UCSD-AML1 (cell line): Measurements from ENCODE around the gene CYB561D2.

Experiments used
- DNase-seq: peaks from one replicate; lab custom pipeline; 2025; ENCODE audit not compliant: unreplicated experiment; lab: John Stamatoyannopoulos, UW

The CYB561D2 gene

DNA sequence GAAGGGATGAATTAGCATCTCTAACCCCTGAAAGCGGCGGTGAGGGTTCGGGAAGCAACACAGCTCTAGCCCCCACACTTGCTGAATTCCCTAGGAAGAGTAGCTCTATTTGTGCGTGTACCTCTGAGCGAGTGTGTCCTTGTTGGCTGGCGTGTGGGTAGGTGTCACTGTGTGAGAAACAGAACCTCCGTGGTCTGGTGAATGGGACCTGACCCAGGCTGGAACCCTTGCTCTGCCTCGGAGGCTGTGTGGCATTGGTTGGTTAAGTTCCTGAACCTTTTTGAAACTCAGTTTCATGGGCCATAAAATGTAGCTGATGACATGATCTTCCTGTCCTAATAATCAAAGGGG lies 9.1 kb downstream of the CYB561D2 start:
- DNase-seq = no peak

DNA sequence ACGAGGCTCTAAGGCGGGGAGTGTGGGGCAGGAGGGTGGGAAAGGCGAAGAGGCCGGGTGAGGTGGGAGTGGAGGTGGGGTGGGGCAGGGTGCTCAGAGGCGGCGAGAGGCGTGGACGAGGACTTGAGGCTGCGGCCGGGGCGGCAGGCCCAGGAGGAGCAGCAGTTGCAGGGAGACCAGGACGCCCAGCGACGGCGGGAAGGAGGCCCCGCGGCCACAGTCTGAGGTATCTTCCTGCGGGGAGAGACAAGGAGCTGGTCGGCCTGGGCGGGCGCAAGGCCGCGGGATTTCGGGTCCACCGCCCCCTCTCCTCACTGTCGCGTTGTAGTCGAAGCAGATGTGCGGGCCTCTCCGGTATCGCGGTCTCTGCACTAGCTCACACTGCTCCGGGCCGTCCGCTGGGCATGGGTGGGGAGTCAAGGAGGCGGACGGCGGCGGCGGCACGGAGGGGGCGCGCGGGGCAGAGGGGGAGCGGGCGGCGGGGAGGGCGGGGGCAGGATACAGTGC lies 14.0 kb downstream of the CYB561D2 start:
- DNase-seq = no peak

DNA sequence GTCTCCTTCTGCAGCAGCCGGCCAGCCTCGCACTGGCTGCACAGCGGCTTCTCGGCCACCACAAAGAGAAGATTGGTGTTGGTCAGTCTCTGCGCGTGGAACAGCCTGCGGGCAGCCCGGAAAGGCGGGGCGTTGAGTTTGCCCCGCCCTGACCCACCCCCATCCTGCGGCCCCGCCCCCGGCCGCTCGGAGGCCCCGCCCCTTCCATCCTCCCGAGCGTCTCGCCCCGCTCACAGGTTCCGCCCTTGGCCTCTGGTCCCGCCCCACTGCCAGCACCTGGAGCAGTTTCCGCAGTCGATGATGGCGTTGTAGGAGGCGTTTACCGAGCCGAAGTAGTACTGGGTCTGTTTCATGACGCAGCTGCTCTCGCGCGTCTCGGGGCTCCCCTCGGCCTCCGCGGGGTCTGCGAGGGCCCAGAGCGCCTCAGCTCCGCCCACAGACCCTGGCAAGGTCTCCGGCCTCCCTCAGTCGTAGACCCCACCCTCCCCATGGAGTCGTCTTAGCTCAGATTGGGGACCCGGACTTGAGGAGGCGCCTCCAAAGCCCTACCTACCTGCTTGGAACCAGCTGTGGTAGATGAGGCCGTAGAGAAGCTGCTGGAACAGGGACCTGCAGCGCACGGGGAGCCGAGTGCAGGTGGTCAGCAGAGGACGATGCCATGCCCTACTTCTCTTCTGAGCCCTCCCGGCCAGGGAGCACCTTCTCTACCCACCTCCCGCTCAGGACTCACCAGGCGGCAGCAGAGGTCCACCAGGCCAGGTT lies 14.6 kb downstream of the CYB561D2 start:
- peak; percentile 41 for DNase-seq

DNA sequence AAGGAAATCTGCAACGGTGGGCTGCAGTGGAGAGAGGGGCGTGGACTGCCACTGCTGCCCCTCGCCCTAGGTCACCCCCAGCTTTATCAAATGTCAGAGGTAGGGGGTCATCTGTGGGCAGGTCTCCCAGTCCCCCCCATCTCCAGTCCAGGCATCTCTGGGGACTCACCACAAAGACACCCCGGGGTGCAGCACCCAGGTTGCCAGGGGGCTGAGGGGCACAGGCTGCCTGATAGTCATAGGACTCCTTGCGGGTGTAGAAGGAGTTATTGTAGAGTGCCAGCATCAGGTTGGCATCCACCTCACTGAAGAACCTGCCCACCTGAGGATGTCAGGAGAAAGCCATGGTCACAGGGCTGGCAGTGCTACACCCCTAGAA lies 15.2 kb downstream of the CYB561D2 start:
- DNase-seq = no peak

DNA sequence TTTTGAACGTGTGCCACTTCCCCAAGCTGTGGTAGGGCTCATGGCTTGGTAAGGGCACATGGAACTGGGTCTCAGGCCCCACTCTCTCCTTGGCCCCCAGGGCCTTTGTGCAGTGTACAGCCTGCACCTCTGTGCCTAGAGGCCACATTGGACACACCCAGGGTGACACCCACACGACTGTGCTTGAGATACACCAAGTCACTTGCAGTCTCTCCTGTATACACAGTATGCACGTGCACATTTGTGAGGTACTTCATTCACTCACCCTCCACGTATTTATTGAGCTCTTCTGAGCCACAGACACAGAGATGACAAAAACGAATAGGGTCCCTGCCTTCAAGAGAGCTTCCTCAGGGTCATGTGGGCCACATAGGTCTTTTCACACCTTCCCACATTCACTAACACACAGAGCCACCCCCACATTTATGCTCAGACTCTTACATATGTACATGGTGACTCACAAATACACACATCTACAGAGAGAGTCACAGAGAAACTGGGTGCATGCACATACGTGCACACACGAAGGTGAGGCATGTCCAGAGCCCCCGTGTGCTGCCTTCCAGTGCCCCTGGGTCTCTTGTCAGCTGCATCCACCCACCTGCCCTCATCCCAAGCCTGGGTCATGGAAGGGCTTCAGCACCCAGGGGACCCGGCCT lies 18.5 kb downstream of the CYB561D2 start:
- DNase-seq = peak; percentile 23

DNA sequence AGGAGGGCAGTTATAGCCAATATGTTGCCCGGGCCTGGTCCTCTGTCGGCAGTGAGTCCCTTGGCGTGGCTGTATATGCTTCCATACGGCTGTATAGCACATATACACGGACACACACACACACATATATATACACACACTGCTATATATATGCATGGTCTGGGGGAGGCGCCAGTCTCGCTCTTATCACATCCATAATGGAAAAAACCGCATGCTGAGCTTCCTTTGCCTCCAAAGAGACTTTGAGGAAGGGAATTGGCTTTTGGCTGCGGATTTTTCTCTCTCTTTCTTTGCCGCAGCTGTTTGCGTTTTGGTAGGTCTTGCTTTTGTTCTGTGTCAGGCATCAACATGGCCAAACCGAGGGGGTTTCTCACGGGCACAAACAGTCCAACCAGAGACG lies 19.9 kb downstream of the CYB561D2 start:
- DNase-seq = peak; percentile 68

DNA sequence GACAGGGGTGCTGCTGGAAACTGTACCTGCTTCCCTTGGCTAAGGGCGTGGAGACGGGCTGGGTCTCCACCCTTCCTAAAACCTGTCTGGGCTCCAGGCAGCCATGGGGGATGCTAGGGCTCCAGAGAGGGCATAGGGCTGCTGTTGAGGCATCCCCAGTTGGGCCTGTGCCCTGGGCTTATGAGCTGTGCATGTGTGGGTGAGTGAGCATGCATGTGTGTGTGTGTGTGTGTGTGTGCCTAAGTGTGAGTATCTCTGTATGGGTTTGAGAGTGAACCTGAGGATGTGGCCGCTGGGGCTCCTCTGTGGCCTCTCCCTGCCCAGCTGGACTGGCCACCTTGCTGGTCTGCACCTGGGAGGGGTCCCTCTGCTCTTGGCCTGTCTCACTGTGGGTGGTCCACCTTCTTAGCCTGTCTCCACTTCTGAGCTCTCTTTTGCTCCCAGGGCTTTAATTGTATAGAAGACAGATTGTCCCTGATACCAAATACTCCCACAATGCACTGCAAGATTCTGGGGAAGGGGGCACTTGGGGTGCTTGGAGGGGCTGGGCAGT lies 20.5 kb downstream of the CYB561D2 start:
- DNase-seq = peak; percentile 29

DNA sequence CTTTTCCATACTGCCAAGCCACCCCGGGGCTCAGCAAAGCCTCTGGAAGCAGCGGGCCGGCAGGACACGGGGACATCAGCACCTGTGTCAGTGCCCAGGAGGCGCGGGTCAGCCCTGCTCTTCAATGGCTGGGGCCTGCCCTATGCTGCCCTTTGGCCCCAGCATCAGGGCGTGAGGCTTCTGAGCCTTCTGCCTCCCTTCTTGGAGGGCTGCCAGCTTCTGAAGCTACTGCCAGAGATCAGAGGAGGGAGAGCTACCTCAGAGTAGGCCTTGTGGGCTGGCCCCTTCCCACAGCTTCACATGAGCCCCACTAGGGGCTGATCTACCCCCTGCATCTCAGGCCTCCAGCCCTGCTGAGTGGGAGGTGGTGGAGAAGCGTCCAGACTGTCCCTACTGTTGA lies 21.7 kb downstream of the CYB561D2 start:
- no peak for DNase-seq

DNA sequence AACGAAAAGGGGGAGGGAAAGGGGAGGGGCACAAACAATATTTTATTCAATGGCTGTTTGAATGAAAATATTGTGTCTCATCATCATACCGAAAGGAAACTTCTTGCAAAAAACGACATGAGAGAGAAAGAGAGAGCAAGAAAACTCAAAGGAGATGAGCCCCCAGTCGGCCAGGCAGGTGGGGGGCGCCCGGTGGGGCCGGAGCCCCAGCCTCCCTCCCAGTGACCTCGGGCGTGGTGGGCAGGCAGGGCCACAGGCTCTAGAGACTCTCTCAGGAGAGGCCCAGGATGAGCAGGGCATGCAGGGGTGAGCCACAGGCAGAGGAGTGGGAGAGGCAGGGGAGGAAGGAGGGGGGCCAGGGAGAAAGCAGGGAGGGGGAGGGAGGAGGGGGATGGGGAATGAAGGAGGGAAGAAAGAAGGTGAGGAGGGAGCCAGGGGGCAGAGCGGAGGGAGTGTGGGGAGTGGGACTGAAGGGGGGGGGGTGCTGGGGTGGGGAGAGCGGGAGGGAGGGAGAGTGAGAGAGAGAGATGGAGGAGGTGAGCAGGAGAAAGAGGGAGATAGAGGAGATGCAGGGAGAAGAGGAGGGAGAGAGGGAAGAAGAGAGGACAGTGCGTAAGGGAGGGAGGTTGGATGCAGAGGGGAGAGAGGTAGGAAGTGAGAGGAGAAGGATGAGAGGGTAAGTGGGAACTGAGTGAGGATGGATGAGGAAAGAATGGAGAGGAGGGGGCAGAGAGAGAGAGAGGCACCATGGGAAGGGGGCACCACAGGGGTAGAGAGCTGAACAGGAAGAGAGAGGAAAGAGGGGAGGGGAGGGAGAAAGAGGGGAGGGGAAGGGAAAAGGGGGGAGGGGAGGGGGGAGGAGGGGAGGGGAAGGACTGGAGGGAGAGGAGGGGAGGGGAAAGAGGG lies 22.7 kb downstream of the CYB561D2 start:
- no peak for DNase-seq

DNA sequence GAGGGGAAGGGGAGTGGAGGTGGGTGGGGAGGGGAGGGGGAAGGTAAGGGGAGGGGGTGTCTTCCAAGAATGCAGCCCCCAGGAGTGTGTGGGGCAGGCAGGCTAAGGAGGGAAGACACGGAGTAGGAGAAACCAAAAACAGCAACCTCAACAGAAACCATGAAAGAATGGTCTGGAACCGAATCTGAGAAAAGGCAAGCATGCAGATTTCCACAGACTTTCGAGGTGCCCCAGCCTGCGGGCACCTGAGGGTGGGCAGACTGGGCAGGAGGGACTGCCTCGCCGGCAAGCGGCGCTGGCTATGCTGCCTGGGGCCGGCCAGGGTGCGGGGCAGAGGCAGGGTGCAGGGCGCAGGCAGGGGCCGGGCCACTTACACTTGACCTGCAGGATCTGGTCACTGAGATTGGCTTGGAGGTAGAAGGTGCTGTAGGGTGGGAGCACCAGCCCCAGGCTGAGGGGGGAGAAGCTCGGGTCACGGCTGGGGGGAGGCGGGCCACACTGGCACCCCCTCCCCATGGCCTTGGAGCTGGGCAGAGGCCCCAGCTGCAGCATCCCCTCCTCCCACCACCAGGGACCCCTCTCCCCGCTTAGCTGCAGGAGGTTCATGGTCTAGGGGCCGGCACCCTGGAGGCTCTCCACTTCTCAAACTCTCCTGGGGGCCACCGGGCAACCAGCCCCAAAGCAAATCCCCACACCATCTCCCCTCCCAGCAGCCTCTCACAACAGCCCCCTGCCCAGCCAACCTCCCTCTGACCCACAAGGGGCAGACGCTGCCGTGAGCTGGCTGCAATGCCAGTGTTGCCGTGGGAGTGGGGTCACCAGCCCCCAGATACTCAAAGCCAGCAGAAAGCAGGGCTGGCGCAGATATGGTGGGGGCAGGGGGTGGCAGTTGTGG lies 23.9 kb downstream of the CYB561D2 start:
- DNase-seq = no peak

DNA sequence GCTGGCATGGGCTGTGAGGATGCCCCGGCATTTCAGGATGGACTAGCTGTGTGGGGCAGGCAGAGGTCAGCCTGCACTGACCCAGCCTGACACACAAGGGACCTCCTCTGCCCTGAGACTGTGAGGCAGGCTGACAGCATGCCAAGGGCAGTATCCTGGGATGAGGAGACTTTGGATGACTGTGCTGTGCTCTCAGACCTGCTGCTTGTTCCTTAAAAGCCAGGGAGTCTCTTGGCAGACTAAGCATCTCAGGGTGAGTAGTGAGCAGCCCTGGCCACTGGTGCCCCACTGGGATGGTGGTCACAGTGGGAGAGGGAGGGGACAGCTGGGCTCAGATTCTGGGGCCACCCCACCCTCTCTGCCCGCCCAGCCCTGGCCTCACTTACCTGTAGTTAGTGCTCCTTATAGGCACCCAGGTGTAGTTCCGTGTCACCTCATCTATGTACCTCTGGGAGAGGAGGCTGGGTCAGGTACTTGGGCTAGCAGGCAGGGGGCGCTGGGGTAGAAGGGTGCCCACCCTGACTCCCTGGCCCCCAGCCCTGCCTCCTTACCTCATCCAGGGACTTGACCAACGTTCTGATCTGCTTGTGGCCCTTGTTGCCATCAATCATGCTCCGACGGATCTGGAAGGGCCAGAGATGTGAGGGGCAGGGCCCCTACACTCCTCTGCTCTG lies 24.7 kb downstream of the CYB561D2 start:
- no peak for DNase-seq

DNA sequence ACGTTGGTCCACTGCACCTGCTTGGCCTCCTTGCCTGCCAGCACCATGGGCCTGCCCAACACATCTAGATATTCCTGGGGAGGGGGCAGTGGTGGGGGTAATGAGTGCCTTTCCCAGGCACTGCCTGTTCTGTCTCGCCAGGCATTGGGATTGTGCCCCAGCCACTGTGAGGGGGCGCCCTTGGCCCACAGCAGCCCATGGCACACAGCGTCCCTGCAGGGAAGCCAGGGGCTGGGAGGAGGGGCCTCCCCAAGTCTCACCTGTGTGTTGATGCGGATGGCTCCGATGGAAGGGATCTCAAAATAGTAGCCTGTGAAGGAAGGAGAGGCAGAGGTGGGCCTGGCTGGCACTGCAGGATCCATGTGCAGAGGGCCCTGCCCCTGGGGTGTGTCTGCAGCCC lies 27.4 kb downstream of the CYB561D2 start:
- DNase-seq = no peak

DNA sequence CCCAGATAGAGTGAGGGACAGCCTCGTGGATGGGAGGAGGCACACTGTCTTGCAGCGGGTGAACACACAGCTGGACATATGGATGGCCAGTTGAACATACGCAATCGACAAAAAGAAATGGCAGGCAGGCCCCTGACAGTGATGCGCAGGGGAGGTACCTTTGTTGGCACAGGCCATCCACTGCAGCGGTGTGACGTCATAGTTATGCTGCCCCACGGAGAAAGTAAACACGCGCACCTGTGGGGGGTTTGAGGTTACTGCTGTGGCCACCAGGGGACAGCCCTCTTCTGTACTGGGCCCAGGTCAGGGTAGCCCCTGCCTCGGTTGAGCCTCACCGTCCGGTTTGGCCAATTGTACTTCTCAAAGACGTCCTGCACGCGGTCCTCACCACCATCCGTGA lies 28.1 kb downstream of the CYB561D2 start:
- no peak for DNase-seq

DNA sequence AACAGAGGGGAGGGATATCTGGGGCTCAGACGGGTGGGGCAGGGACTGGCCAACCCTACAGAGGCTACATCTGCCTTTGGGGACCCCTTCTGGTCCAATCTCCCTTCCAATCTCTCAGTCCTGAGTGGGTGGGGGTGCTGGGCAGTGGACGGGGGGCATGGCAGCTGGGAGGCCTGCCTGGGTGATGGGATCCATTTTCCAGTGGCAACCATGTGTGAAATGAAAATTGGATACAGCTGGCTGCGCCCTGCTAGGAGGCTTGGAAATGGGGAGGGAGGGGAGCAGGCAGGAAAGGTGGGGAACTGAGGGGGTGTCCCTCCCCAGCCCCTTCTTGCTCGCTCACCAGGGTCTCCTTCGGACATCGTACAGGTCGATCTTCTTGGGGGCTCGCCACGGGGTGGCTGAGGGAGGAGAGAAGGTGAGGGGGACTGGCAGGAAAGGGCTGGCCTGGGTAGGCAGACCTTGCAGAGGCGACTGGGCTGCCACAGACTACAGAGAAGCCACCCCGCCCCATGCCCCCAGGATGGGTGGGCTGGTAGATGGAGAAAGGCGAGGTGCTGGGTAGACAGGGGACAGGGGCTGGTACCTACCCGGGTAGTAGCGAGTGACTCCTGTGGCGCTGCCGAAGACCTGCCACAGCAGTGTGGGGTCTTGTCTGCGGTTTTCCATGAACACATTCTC lies 29.9 kb downstream of the CYB561D2 start:
- DNase-seq = no peak

DNA sequence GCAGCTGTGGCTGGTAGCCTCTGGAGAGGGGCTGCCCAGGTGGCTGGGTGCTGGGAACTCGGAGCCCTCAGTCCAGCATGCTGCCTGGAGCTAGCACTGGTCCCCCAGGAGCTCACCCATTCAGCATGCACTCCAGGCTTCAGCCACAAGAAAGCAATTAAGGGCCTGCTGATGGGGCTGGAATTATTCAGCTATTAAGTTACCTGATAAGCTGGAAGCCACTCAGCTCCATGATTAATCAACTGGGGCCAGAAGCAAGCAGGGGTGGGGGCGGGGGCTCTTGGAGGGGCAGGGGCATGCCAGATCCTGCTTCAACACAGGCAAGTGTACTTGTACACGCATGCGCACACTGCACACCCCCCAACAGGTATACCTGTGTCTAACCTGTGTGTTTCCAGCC lies 30.7 kb downstream of the CYB561D2 start:
- no peak for DNase-seq

DNA sequence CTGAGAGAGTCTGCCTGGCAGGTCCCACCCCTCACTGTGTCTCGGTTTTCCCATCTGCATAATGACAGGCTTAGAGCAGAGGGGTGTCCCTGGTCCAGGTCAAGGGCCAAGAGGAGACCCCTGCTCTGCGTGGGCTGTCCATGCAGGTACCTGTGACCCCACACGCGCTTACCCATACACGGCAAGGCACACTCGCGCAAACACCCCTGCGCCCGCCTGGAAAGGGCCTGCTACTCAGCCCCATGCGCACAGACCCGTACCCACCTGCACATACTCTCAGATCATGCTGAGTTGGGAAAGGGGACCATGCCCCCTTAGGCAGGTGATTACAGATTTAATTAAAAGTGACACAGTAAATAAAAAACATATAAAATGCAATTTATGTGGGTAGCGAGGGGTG lies 32.1 kb downstream of the CYB561D2 start:
- DNase-seq = no peak

DNA sequence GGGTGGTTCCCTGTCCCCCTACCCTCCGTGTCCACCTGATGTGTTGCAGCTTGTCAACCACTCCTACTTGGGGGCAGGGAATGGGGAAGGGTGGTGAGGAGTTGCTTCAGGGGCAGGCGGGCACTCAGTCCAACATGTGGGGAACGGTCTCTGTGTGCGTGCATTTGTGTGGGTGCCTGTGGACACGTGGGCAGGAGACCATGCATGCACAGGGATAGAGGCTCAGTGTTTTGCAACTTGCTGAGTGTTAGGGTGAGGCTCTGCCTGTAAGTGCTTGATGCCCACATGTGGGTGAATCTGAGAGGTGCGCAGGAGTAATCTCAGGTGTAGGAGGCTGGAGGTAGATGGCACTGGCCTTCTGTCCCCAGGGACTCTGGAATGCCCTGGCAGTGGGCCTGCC lies 33.1 kb downstream of the CYB561D2 start:
- DNase-seq = no peak

DNA sequence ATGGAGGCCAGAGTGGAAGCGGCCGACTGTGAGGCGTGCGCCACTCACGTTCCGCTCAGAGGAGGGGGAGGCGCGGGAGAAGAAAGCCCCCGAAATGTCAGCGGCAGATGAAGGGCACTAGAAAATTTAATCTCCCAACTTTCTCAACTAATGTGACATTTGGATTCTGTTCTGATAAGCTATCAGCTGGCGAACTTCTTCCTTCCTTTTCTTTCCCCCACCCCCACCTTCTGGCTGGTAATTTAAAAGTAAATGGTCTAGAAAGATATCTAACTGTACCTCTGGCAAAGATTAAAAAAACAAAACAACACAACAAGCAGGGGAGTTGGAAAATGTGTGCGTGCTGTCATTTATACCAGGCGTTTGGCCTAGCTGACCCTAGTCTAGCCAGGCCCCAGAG lies 35.1 kb downstream of the CYB561D2 start:
- DNase-seq = no peak

DNA sequence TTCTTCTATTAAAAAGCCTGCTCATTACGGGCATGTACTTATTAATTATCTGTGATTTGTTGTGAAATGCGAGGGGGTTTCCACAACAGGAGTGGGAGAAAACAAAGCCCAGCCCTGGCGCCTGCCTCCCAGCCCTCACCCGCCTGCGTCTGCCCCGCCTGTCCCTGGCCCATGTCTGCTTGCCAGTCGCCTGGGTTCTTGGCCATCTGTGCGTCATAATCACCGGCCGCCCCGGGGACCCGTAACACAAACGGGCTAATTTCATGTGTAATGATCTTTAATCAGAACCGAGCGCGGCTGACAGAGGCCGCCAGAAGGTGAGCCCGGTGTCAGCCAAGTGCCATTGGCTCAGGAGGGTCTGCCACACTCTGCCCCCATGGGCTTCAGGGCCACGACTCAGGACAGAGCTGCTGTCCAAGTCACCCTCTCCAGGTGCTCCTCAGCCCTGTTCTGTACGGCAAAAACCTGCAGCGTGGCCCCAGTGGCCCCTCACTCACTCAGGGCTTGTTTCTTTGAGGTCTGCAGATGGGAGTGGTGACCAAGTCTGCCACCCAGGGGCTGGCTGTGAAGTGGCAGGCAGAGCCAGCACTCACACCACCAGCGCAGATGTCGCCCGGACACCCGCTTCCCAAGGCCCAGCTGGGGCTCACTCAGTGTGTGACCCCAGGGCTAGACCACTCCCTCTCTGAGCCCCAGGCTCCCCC lies 37.5 kb downstream of the CYB561D2 start:
- DNase-seq = peak; percentile 34
